ENCODE results near the gene NCEH1. TPM values are rescaled to one million over a fixed set of nuclear protein-coding genes. Genes with fewer than 3 reads are reported as not detected.

Gene NCEH1
- polyA plus RNA-seq, 3 donors = 8.6 to 23.9 (median 20.7) TPM

DNA sequence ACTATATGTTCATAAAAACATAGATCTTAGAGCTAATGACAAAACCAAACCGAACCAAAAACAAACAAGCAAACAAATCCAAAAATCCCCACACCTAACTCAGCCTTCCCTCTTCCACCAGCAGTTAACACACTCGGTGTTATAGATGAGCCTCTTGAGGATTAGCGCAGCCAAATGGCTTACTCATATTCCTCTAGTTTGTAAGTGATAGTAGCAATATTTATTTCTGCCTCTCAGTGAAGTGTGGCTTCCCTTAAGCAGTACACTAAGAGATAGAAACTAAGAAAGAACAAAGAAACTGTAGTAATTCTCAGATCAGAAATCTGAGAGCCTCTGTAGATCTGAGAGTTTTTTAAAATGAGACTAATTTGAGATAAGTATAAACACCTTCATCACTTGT is 2.4 kb upstream of the NCEH1 start:
- DNase-seq = no peak
- no peak overlapping the region for H3K4me3 ChIP-seq (replicated peaks in 1 of 3; ENCODE audit: low read depth in 2 of 3, low read length in 3 of 3)
- Mint-ChIP-seq H3K27ac (no peak overlapping the region), H3K27me3 (ENCODE audit: low read depth in 3 of 3) (no peaks in the 10 kb centered on the region), H3K9me3 (peaks cover 0 to 6% (median 3%) of the 10 kb centered on the region in 7 donors), H3K36me3 (no peaks in the 10 kb centered on the region), H3K4me1 (peaks cover 27% of the 10 kb centered on the region), H3K4me3 (no peak overlapping the region)
- no peaks in the 10 kb centered on the region for H3K36me3 ChIP-seq (replicated peaks in 1 of 2; ENCODE audit: control insufficient read depth in 1 of 2, insufficient read depth in 2 of 2, low read length in 2 of 2)
- peaks cover 25% of the 10 kb centered on the region for H3K79me2 ChIP-seq (ENCODE audit: insufficient read depth, low read length)
- H3K4me1 ChIP-seq (ENCODE audit: control insufficient read depth in 1 of 2, insufficient read depth in 2 of 2, low read length in 2 of 2) = peaks cover 47 to 53% of the 10 kb centered on the region in 2 donors
- TF ChIP-seq, protein P1, sequence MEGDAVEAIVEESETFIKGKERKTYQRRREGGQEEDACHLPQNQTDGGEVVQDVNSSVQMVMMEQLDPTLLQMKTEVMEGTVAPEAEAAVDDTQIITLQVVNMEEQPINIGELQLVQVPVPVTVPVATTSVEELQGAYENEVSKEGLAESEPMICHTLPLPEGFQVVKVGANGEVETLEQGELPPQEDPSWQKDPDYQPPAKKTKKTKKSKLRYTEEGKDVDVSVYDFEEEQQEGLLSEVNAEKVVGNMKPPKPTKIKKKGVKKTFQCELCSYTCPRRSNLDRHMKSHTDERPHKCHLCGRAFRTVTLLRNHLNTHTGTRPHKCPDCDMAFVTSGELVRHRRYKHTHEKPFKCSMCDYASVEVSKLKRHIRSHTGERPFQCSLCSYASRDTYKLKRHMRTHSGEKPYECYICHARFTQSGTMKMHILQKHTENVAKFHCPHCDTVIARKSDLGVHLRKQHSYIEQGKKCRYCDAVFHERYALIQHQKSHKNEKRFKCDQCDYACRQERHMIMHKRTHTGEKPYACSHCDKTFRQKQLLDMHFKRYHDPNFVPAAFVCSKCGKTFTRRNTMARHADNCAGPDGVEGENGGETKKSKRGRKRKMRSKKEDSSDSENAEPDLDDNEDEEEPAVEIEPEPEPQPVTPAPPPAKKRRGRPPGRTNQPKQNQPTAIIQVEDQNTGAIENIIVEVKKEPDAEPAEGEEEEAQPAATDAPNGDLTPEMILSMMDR (IDR thresholded peaks at IDR 0.05) = no peak
- no peak overlapping the region for H3K9ac ChIP-seq (ENCODE audit: insufficient read depth, low read length, poor library complexity, severe bottlenecking)
- WGBS (ENCODE audit: insufficient coverage) = 100% methylated on average over 1 of the region's 3 CpGs
- H4K20me1 ChIP-seq (ENCODE audit: insufficient read depth, low read length) = no peaks in the 10 kb centered on the region
- intact Hi-C loops (cut with micrococcal nuclease) = loop anchor here (5.0 kb wide), 2 partner anchors 36 to 39 kb away; partner anchors contain the start of gene ECT2 (in 1 of the 2)
- H3K27me3 ChIP-seq (ENCODE audit: control insufficient read depth in 2 of 2, insufficient read depth in 2 of 2, low read length in 2 of 2) = no peaks in the 10 kb centered on the region
- no peak overlapping the region for H3K27ac ChIP-seq (ENCODE audit: low read depth in 1 of 2, low read length in 2 of 2)
- H3K4me2 ChIP-seq (replicated peaks; ENCODE audit: extremely low read depth, low read length, poor library complexity, severe bottlenecking) = no peak overlapping the region
- H2AFZ ChIP-seq (ENCODE audit: insufficient read depth, low read depth, low read length, poor library complexity, severe bottlenecking) = no peak overlapping the region
- peaks cover 0 to 6% of the 10 kb centered on the region in 2 donors for H3K9me3 ChIP-seq (replicated peaks in 1 of 2; ENCODE audit: control insufficient read depth in 1 of 2, insufficient read depth in 1 of 2, low read length in 2 of 2)

DNA sequence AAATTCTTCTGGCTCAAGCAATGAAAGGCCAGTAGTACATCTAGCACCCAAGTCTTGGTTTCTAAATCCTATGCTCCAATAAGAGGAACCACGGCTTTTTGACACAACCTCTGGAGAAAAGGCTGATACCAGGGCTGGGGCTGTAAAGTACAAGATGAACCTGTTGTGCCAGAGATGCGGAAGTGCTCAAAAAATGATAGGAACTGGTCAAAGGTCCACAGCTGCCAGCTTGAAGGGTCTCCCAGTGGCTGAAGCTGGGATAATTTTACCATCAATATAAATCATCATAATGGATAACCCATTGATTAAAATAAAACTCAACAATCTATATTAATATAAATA is 558 bp upstream of the NCEH1 start:
- WGBS (ENCODE audit: insufficient coverage) = no CpG with 5 or more reads among the region's 2 CpGs
- DNase-seq = peak in 1 of 3 donors; percentile 76
- Mint-ChIP-seq H3K27me3 (ENCODE audit: low read depth in 3 of 3) (no peaks in the 10 kb centered on the region), H3K9me3 (no peaks in the 10 kb centered on the region), H3K4me1 (peaks cover 39% of the 10 kb centered on the region), H3K4me3 (peak overlapping the region; percentile 97 to 98), H3K36me3 (peaks cover 0 to 2% of the 10 kb centered on the region in 2 donors), H3K27ac (peak overlapping the region; percentile 95 to 98 (median 97))
- Histone ChIP-seq H3K36me3 (replicated peaks in 1 of 2; ENCODE audit: control insufficient read depth in 1 of 2, insufficient read depth in 2 of 2, low read length in 2 of 2) (no peaks in the 10 kb centered on the region), H3K27me3 (ENCODE audit: control insufficient read depth in 2 of 2, insufficient read depth in 2 of 2, low read length in 2 of 2) (no peaks in the 10 kb centered on the region), H3K9ac (ENCODE audit: insufficient read depth, low read length, poor library complexity, severe bottlenecking) (peak overlapping the region; percentile 80), H3K27ac (ENCODE audit: low read depth in 1 of 2, low read length in 2 of 2) (peak overlapping the region; percentile 94 to 95), H4K20me1 (ENCODE audit: insufficient read depth, low read length) (peaks cover 6% of the 10 kb centered on the region), H3K4me1 (ENCODE audit: control insufficient read depth in 1 of 2, insufficient read depth in 2 of 2, low read length in 2 of 2) (peaks cover 43 to 50% of the 10 kb centered on the region in 2 donors), H3K4me2 (replicated peaks; ENCODE audit: extremely low read depth, low read length, poor library complexity, severe bottlenecking) (peak overlapping the region; percentile 86), H3K4me3 (replicated peaks in 1 of 3; ENCODE audit: low read depth in 2 of 3, low read length in 3 of 3) (peak overlapping the region; percentile 89 to 90 (median 90)), H3K79me2 (ENCODE audit: insufficient read depth, low read length) (peaks cover 42% of the 10 kb centered on the region), H2AFZ (ENCODE audit: insufficient read depth, low read depth, low read length, poor library complexity, severe bottlenecking) (peak overlapping the region; percentile 81), H3K9me3 (replicated peaks in 1 of 2; ENCODE audit: control insufficient read depth in 1 of 2, insufficient read depth in 1 of 2, low read length in 2 of 2) (no peaks in the 10 kb centered on the region)
- intact Hi-C loops (cut with micrococcal nuclease) = loop anchor here (2.0 to 5.0 kb wide), 3 partner anchors 34 to 41 kb away; partner anchors contain the start of gene ECT2 (in 1 of the 2)
- TF ChIP-seq, protein P1 (IDR thresholded peaks at IDR 0.05) = peak; percentile 12

All from CD14-positive monocyte (primary cell).